SIG-M5 treated with dmso at 0.1 percent for 504 hours (cell line): ENCODE results near the gene GNG4.
"Not testable (repeated sequence)": the region's sequence is repeated elsewhere in the genome, so short reads cannot be mapped to it uniquely, and the experiment has no call there.

Source experiments
- DNase-seq: peaks from one replicate; lab custom pipeline; 2025; ENCODE audit not compliant: unreplicated experiment; lab: John Stamatoyannopoulos, UW

The GNG4 gene

DNA sequence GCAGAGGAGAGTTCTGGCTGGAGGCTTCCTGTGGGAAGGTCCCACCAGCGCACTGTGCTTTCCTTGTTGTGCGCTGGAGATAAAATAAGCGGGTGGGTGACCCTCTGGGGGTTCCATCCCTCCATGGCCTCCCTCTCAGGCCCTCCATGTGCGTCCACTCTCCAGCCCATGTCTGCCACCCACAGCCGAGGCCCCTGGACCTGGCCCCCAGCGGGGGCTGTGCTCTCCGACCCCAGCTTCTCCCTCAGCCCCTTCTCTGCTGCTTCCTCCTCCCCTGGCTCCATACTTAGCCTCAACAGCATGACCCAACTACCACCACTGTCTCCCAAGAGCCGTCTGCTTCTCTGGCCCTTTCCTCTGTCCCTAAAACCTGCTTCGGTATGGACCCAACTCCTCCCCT, 61.4 kb downstream of the GNG4 start:
- DNase-seq = no peak

DNA sequence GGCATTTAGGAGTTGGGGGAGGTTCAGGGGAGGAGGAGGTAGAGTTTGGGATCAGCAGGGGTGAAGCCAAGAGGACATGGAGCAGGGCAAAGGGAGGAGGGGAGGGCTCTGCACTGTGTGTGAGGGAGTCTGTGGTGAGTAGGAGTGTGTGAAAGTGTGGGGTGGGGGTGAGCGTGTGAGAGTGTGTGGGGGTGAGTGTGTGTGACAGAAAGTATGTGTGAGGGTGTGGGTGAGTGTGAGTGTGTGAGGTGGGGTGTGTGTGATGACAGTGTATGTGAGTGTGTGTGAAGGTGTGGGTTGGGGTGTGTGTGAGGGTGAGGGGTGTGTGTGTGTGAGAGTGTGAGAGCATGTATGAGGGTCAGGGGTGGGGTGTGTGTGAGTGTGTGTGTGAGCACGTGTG, 62.6 kb downstream of the GNG4 start:
- DNase-seq = no peak

DNA sequence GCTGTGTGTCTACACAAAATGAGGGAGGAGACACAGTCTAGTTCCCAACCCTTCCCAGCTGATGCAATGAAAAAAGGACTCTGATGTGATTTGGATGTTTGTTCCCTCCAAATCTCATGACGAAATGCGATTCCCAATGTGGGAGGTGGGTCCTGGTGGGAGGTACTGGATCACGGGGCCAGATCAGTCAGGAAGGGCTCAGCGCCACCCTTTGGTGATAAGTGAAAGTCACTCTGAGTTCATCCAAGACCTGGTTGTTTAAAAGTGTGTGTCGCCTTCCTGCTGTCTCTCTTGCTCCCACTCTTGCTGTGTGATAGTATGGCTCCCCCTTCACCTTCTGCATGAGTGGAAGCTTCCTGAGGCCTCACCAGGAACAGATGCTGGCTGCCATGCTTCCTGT, 63.2 kb downstream of the GNG4 start:
- no peak for DNase-seq

DNA sequence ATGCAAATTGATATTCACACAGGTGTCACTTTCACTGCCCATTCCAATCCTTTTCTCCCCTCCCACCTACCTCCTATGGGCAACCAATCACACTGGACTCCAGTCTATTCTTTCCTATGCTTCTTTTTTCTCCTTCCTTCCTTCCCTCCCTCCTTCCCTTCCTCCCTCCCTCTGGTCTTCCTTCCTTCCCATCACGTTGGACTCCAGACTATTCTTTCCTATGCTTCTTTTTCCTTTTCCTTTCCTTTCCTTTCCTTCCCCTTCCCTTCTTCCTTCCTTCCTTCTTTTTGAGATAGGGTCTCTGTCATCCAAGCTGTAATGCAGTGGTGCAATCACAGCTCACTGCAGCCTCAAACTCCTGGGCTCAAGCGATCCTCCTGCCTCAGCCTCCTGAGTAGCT, 64.6 kb downstream of the GNG4 start:
- DNase-seq = no peak

DNA sequence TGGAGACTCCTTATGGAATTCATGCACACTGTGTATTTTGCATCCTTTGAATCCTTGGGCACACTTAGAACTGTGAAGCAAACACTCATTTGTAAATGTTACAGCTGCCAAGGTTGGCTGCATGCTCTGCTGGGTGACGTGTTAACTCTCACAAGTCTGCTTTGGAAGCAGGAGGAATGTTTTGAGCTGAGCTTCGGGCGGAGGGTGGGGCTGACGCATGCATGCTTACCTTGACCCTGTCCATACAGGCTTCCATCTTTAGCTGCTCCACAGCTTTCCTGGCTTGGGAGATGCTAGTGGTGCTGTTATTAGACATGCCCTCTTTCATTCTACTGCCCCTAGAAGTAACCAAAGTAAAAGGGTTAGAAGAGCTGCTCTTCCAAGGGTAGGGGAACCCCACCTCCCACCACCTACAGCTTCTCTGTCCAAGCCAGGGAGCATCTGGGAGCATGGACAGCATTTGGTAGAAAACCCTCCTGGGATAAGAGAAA, 66.0 kb downstream of the GNG4 start:
- no peak for DNase-seq

DNA sequence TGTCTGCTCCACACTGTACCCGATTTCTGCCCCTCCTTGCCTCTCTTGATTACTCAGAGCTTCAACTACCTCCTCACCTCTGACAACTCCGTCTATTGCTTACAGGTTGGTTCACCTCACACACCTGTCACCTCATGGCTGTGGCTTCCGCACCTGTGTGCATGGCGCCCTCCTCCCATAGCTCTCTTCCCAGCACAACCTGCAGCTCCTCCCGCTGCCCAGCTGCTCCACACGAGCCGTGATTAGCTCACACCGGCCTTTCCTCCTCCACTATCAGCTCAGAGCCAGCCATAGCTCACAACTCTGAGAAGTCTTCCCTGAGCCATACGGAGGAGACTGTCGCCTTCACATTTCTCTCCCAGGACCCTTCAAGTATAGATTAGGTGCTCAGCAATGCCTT, 67.5 kb downstream of the GNG4 start:
- no peak for DNase-seq

DNA sequence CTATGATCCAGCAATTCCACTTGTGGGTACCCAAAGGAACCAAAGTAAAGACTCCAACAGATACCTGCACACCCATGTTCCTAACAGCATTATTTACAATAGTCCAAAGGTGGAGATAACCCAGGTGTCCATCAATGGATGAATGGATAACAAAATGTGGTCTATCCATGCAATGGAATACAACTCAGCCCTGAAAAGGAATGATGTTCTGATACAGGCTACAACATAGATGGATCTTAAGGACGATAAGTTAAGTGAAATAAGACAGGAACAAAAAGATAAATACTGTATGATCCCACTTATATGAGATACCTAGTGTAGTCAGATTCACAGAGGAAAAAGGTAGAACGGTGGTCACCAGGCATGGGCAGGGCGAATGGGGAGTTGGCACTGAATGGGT, 69.7 kb downstream of the GNG4 start:
- no peak for DNase-seq

DNA sequence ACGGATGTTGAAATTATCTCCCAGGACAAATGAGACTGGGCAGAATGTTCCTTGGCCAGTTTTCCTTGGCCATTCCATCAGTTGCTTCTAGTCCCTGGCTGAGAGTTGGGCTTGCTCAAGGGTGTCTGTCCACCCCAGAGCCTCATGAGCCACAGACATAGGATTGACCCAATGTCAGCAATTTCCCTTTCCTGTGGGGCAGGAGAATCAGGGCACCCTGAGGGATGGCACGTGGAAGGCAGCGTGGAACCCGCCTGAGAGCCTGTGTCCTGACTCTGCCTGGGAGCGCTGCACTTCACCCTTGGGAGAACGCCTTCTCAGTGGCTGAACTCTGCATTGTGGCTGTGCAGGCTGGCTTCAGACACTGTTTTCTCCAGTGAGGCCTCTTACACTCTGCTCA, 74.0 kb downstream of the GNG4 start:
- no peak for DNase-seq

DNA sequence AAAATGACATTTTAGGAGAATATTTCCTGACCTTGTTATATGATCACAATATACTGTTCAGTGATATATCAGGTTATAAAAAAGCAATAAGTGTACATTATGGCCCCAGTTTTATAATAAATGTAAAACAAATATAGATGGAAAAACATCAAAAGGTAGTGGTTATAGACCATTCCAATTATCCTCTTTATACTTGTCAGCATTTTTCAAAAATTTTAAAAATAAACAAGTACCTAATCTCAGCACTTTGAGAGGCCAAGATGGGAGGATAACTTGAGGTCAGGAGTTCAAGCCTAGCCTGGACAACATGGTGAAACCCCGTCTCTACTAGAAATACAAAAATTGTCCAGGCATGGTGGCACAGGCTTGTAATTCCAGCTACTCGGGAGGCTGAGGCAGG, 75.7 kb downstream of the GNG4 start:
- DNase-seq = no peak

DNA sequence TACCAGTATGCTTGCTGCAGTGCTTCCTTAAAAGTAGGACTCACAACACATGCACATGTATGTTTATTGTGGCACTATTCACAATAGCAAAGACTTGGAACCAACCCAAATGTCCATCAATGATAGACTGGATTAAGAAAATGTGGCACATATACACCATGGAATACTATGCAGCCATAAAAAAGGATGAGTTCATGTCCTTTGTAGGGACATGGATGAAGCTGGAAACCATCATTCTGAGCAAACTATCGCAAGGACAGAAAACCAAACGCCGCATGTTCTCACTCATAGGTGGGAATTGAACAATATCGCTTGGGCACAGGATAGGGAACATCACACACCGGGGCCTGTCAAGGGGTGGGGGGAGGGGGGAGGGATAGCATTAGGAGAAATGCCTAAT, 76.6 kb downstream of the GNG4 start:
- not testable (repeated sequence) for DNase-seq

DNA sequence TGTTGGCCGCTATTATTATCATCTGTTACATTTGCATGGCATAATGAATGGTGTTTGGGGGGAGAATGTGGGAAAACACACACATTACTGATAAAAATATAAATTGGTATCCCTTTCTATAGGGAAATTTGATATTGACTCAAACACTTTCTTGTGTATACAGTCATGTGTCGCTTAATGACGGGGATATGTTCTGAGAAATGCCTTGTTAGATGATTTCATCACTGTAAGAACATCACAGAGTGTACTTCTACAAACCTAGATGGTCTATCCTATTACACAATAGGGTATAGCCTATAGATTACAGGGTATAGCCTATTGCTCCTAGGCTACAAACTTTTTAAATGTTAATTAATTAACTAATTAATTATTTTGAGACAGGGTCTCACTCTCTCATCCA, 78.1 kb downstream of the GNG4 start:
- peak; percentile 64 for DNase-seq

DNA sequence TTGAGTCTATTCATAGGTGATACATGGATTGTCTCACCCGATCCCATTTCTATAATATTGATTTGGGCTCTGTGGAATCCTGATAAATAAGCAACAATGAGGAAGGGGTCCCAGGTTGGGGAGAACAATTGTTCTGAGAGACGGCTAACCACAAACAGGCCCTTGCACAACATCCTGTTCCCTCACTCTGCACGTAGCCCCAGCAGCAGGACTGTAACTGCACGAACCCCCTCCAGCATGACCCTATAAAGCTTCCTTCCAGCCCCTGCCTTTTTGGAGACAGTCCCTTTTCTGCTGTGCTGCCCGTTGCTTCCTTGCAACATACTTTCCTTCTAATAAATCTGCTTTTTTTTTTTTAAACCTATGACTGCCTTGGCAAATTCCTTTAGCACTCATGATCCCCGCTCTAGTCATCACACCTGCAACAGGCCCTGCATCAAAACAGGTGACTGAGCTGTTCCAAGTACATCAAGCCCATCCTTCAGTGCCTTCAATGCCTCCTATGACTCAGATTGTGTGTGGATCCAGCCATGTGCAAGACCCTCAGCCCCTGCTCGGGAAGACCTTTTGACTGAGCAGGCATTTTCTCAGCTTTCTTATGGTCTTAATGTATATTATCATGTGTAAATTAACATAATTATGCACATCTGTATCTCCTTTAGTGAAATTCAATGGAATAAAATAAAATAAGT, 81.6 kb downstream of the GNG4 start:
- peak; percentile 99 for DNase-seq

DNA sequence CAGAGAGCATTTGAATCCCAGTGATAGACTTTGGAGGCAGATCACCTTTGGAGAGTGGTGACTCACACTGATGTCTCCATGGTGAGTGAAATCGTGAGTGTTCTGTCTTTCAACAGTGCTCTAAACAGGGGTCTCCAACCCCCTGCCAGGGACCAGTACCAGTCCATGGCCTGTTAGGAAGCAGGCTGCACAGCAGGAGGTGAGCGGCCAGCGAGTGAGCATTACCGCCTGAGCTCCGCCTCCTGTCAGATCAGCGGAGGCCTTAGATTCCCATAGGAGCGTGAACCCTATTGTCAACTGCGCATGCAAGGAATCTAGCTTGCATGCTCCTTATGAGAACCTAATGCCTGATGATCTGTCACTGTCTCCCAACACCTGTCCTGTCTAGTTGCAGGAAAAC, 83.5 kb downstream of the GNG4 start:
- no peak for DNase-seq

DNA sequence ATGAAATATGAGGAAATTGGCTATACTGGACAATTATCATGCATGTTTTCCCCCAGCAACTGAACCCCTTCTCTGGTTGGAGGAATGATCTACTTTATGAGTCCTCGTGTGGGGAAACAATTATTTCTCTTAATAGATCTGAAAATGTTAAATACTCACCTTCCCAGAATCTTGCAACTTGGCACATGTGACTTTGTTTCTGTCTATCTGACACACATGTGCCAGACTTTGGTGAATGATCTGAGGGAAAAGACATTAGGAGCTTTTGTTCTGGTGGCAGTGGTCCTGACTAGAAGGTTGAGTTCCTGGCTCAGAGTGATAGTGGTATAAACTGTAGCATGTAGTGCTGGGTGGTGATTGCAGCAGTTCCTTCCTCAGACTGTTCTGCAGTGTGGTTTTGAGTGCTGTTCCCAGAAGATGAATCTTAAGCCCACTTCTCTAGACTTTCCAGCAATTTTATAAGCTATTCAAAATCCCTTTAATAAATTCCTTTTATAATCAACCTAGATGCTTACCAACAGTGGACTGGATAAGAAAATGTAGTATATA, 86.0 kb downstream of the GNG4 start:
- peak; percentile 29 for DNase-seq

DNA sequence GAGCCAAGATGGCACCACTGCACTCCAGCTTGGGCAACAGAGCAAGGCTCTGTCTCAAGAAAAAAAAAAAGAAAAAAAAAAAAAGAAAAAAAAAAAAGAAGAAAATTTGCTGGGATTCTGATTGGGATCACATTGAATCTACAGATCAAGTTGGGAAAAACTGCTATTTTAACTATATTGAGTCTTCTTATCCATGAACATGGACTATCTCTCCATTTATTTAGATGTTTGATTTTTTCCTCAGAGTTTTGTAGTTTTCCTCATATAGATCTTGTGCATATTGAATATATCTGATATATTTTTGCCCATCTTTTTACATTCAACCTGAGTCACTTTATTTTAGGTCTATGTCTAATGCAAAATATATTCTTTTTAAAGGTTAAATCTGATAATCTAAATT, 87.0 kb downstream of the GNG4 start:
- DNase-seq = no peak

DNA sequence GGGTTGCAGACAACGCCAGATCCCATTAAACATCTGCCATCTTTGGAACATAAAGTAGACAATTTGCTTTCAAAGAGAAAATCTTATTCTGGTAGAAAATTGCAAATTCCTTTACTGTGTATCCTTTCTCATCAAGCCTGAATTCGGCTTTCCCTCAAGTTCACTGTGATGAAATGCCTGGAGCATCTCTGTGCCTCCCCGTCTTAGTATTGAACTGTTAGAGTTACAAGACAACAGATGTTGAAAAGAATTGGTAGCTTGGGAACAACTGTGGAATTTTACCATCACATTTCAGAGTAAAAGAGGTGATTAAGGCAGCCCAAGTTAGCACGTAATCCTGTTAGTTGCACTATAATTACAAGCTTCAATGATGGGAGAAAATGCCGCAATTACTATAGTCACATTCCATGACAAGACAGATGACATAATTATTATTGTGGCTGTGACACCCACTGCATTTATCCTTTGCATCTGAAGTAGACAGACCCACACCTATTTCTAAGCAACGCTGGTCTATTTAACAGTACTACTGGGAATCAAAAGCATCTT, 90.9 kb downstream of the GNG4 start:
- DNase-seq = no peak

DNA sequence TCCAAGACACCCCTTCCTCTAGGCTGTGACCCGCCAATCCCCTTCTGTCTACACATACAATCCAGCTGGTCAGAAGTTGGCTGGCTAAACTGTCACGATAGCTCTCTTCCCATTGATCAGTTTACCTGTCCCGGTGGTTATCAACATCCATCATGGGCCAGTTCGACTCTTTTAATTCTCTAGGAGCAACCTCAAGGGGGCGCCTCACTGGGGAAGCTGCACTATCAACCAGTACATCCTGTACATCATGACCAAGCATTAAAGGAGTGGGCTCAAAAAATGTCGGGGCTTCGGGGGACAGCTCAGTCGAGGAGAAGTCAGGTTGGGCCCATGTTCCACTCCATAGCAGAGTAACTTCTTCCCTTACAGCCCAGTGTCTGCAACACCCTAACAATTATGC, 92.1 kb downstream of the GNG4 start:
- no peak for DNase-seq

DNA sequence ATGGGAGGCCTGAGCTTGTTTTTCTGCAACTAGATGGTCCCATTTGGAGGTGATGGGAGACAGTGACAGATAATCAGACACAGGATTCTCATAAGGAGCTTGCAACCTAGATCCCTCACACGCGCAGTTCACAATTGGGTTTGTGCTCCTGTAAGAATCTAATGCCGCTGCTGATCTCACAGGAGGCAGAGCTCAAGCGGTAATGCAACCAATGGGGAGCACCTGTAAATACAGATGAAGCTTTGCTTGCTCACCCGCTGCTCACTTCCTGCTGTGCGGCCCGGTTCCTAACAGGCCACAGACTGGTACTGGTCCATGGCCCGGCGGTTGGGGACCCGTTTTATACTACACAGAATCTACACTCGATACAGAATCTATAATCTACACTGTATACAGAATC, 92.8 kb downstream of the GNG4 start:
- DNase-seq = no peak

DNA sequence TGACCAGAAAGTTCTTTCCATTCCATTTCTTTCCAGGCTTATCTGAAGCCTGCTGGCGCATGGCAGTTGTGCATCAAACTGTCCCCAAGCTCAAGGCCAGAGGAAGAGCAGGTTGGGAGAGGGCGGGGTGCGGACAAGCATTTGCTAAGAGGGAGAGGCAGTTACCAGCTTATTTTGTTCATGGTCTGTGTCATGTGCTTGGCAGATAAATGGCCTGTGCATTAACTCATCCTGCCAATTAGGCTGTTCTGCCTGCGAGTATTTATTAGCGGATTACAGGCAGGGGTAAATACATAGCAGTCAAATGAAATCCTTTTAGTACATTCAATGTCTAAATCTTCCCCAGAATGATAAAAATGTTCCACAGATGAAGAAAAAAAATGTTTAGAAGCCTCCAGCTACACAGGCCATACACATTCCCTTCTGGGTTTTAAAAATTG, 96.5 kb downstream of the GNG4 start:
- no peak for DNase-seq

DNA sequence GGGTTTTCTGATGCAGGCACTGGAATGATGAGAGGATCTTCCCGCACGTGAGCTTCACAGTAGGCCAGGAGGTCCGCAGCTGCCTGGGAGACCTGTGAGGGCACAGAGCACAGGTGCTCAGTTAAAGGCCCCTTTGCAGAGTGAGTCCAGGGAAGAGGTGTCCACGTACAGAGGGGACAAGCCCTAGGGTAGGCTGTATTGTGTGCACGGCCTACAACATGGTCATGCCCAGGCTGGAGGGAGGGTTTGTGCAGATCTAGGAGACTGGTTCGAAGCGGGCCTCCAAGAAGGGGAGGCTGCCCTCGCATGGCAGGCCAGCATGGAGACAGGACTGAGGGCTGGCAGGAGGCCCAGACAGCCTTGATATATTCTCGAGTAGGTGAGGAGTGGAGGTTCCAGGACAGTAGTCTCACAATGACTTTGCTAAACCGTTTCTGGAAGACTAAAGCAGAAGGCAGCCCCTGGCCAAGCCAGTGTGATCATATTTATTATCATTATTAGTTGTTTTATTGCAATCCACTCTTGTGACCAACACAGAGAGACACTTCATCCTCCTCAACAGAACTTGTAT, 97.4 kb downstream of the GNG4 start:
- DNase-seq = no peak

DNA sequence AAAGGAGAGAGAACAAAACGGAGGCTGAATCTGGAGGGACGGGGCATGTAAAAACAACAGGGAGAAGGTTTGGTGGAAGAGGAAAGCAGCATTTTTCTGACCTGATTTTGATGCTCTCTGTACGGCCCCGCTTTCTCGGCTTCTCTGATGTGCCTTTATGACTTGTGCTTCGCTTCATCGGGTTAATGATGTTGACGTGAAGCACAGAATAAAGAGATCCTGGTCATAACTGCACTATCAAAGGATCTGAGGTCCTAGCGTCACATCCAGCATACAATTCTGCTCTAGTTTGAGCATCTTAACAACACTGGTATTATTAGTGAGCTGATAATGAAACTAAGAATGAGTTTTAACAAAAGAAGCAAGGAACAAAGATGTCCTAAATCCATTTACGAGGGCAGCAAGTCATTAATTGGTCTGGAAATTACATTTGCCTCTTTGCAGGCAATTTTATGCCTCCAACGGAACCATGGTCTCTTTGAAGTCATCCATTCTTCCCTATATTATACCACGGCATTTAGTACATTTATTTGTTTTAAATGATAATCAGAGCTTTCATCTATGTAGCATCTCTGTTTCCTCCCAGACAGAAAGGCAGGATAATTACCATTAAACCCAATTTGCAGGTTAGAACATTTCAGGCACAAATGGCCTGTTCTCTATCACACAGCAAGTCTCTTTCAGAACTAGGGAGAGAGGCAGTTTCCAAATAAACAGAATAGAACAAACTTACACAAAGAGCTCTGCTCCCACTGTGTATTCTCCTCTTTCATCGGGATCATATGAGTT, 100.0 kb downstream of the GNG4 start:
- no peak for DNase-seq
